H9 (cell line): ENCODE results near the gene SH3TC1. TPM values are rescaled to one million over a fixed set of nuclear protein-coding genes. Genes with fewer than 3 reads are reported as not detected.

Source experiments
- DNase-seq: peaks from one replicate; pipeline ENCODE4 v3.0.0-alpha.2; 2017
- H2AFZ ChIP-seq: one replicate; pipeline ENCODE4 v1.6.1; 2013; ENCODE audit warnings: mild to moderate bottlenecking, low read length, control low read depth, moderate library complexity
- H2AK5ac ChIP-seq: 2 replicates; pipeline ENCODE4 v1.6.1; 2013; ENCODE audit warnings: low read length, control low read depth, mixed read lengths; ENCODE audit not compliant: insufficient read length
- H2BK120ac ChIP-seq: one replicate; pipeline ENCODE4 v1.6.1; 2013; ENCODE audit warnings: low read depth, mild to moderate bottlenecking, low read length, control low read depth, inconsistent platforms; ENCODE audit not compliant: poor library complexity, severe bottlenecking
- H2BK12ac ChIP-seq: 2 replicates; pipeline ENCODE4 v1.6.1; 2013; ENCODE audit warnings: low read length, control low read depth, mixed read lengths, low read depth; ENCODE audit not compliant: insufficient read length
- H2BK15ac ChIP-seq: 2 replicates; pipeline ENCODE4 v1.6.1; 2013; ENCODE audit warnings: low read depth, low read length, control low read depth
- H2BK20ac ChIP-seq: one replicate; pipeline ENCODE4 v1.6.1; 2013; ENCODE audit warnings: low read depth, mild to moderate bottlenecking, low read length, control low read depth, inconsistent platforms; ENCODE audit not compliant: poor library complexity, severe bottlenecking
- H2BK5ac ChIP-seq: 2 replicates; pipeline ENCODE4 v1.6.1; 2013; ENCODE audit warnings: low read length, control low read depth, mixed read lengths; ENCODE audit not compliant: insufficient read length
- H3K14ac ChIP-seq: 2 replicates; pipeline ENCODE4 v1.6.1; 2013; ENCODE audit warnings: low read length, control low read depth; ENCODE audit not compliant: insufficient read depth
- H3K18ac ChIP-seq: 2 replicates; pipeline ENCODE4 v1.6.1; 2013; ENCODE audit warnings: low read depth, mild to moderate bottlenecking, mixed read lengths, low read length, control low read depth; ENCODE audit not compliant: insufficient read length
- H3K23ac ChIP-seq: 2 replicates; pipeline ENCODE4 v1.6.1; 2013; ENCODE audit warnings: low read length, control low read depth, mixed read lengths, low read depth; ENCODE audit not compliant: insufficient read length
- H3K23me2 ChIP-seq: 2 replicates; pipeline ENCODE4 v1.6.1; 2013; ENCODE audit warnings: low read depth, mild to moderate bottlenecking, mixed read lengths, low read length, control low read depth; ENCODE audit not compliant: insufficient read length, poor library complexity, severe bottlenecking
- H3K27ac ChIP-seq: 2 replicates; pipeline ENCODE4 v1.5.1; 2013; ENCODE audit warnings: low read length, control low read depth, mixed read lengths, low read depth; ENCODE audit not compliant: insufficient read length
- H3K27me3 ChIP-seq: 2 replicates; pipeline ENCODE4 v1.6.1; 2013; ENCODE audit warnings: low read length, control low read depth, inconsistent platforms; ENCODE audit not compliant: insufficient read depth
- H3K4ac ChIP-seq: 2 replicates; pipeline ENCODE4 v1.6.1; 2013; ENCODE audit warnings: low read depth, mild to moderate bottlenecking, control low read depth, inconsistent platforms, low read length, moderate library complexity
- H3K4me1 ChIP-seq: 2 replicates; pipeline ENCODE4 v1.6.1; 2013; ENCODE audit warnings: low read length, control low read depth, inconsistent platforms; ENCODE audit not compliant: insufficient read depth
- H3K4me2 ChIP-seq: 2 replicates; pipeline ENCODE4 v1.6.1; 2013; ENCODE audit warnings: low read length, control low read depth, mixed read lengths; ENCODE audit not compliant: insufficient read length, insufficient read depth
- H3K56ac ChIP-seq: 2 replicates; pipeline ENCODE4 v1.6.1; 2013; ENCODE audit warnings: low read depth, mild to moderate bottlenecking, mixed read lengths, low read length, control low read depth; ENCODE audit not compliant: insufficient read length
- H3K79me1 ChIP-seq: 2 replicates; pipeline ENCODE4 v1.6.1; 2013; ENCODE audit warnings: low read depth, mild to moderate bottlenecking, moderate library complexity, low read length, control low read depth, inconsistent platforms; ENCODE audit not compliant: insufficient read depth, poor library complexity, severe bottlenecking
- H3K79me2 ChIP-seq: 2 replicates; pipeline ENCODE4 v1.6.1; 2013; ENCODE audit warnings: low read length, control low read depth, inconsistent platforms; ENCODE audit not compliant: insufficient read depth
- H3K9ac ChIP-seq: 2 replicates; pipeline ENCODE4 v1.6.1; 2013; ENCODE audit warnings: low read length, control low read depth, mixed read lengths; ENCODE audit not compliant: insufficient read length; ENCODE audit errors: extremely low read depth
- H3K9me3 ChIP-seq: one replicate; pipeline ENCODE4 v1.6.1; 2013; ENCODE audit warnings: low read depth, low read length, inconsistent platforms; ENCODE audit not compliant: control insufficient read depth
- H3T11ph ChIP-seq: one replicate; pipeline ENCODE4 v1.6.1; 2013; ENCODE audit warnings: mild to moderate bottlenecking, low read length, control low read depth, inconsistent platforms
- H4K20me1 ChIP-seq: one replicate; pipeline ENCODE4 v1.6.1; 2013; ENCODE audit not compliant: control insufficient read depth, insufficient read length, insufficient read depth
- H4K5ac ChIP-seq: 2 replicates; pipeline ENCODE4 v1.6.1; 2013; ENCODE audit warnings: low read depth, mild to moderate bottlenecking, mixed read lengths, low read length, control low read depth; ENCODE audit not compliant: insufficient read length
- H4K8ac ChIP-seq: replicated peaks from 2 replicates; pipeline ENCODE4 v1.6.1; 2013; ENCODE audit warnings: low read length, control low read depth, mixed read lengths, low read depth; ENCODE audit not compliant: insufficient read length
- H4K91ac ChIP-seq: 2 replicates; pipeline ENCODE4 v1.6.1; 2013; ENCODE audit warnings: low read depth, mild to moderate bottlenecking, moderate library complexity, mixed read lengths, low read length, control low read depth; ENCODE audit not compliant: insufficient read length
- H3K27ac Mint-ChIP-seq, 3 experiments: 2 replicates in 2 of 3; 3 replicates in 1 of 3; pipeline ENCODE4 v1.8.0; 2020 to 2021; ENCODE audit warnings: mixed read lengths in 3 of 3, mild to moderate bottlenecking in 1 of 3, moderate library complexity in 1 of 3
- H3K27me3 Mint-ChIP-seq: 2 replicates; pipeline ENCODE4 v1.8.0; 2021; ENCODE audit warnings: low read depth, mild to moderate bottlenecking, moderate library complexity, mixed read lengths
- H3K36me3 Mint-ChIP-seq, 3 experiments: 2 replicates in 2 of 3; 3 replicates in 1 of 3; pipeline ENCODE4 v1.8.0; 2020 to 2021; ENCODE audit warnings: low read depth in 3 of 3, mixed read lengths in 3 of 3; ENCODE audit not compliant: insufficient read depth in 1 of 3
- H3K4me1 Mint-ChIP-seq, 2 experiments: 2 replicates each; pipeline ENCODE4 v1.8.0; 2020; ENCODE audit warnings: mixed read lengths in 2 of 2
- H3K4me3 Mint-ChIP-seq, 2 experiments: 2 replicates in 1 of 2; 3 replicates in 1 of 2; pipeline ENCODE4 v1.8.0; 2020 to 2021; ENCODE audit warnings: mild to moderate bottlenecking in 2 of 2, mixed read lengths in 2 of 2, moderate library complexity in 1 of 2
- H3K9me3 Mint-ChIP-seq, 2 experiments: 2 replicates in 1 of 2; 3 replicates in 1 of 2; pipeline ENCODE4 v1.8.0; 2020; ENCODE audit warnings: mild to moderate bottlenecking in 2 of 2, mixed read lengths in 2 of 2, moderate library complexity in 1 of 2
- WGBS: extraction: QIAGEN DNeasy Blood & Tissue Kit; methylation state at CpG from one replicate; pipeline ENCODE4 v1.1.7; 2013; ENCODE audit warnings: missing lambda C conversion rate, low lambda C conversion rate, mixed read lengths; ENCODE audit not compliant: insufficient read length; ENCODE audit errors: extremely low coverage; 5-methylcytosine and 5-hydroxymethylcytosine counted together
- total RNA-seq: library from RNA; stranded (reverse); gene quantifications from 2 replicates; pipeline ENCODE4 v1.2.1, GENCODE V29; 2021
- TF ChIP-seq, protein P1 (sequence below): fragments of 200-600 bp; sonication (generic); conservative IDR thresholded peaks from 3 replicates; pipeline ENCODE4 v1.8.0; 2021; ENCODE audit warnings: antibody characterized with exemption, mild to moderate bottlenecking

SH3TC1 gene
- total RNA-seq, 1 experiment from 2014 or later, result 0.74 TPM

DNA sequence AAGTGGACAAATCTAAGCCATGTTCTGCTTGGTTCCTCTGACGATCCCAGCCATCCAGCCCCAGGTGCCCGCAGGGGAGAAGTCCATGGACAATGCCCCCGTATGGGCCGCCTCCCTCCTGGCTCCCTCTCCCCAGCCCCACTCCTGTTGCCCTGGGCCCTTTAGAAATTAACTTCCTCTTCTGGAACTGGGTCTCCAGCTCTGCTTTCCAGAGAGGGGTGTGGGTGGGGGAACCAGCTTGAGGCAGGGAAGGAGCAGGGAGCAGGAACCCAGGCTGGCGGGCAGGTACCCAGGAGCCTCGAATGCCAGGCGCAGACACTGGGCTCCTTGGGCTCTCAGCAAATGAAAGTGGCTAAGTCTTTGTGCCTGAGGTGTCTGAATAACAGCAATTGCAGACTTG is 27.8 kb upstream of the SH3TC1 start:
- Histone ChIP-seq H2BK12ac (no peak overlapping the region), H3K14ac (no peak overlapping the region), H2AFZ (no peak overlapping the region), H2BK15ac (no peak overlapping the region), H2BK20ac (no peak overlapping the region), H3K56ac (no peak overlapping the region), H2BK5ac (no peak overlapping the region), H3K18ac (no peak overlapping the region), H3K9ac (no peak overlapping the region), H3K4me1 (no peaks in the 10 kb centered on the region), H3K27ac (no peak overlapping the region), H3K4ac (no peak overlapping the region), H3K4me2 (no peak overlapping the region), H4K8ac (no peak overlapping the region), H3K79me1 (no peaks in the 10 kb centered on the region), H3K27me3 (no peaks in the 10 kb centered on the region), H2AK5ac (no peak overlapping the region), H3K23ac (no peak overlapping the region), H4K5ac (no peak overlapping the region), H3T11ph (no peak overlapping the region), H4K91ac (no peak overlapping the region), H2BK120ac (no peak overlapping the region), H3K79me2 (no peaks in the 10 kb centered on the region), H3K23me2 (no peaks in the 10 kb centered on the region), H3K9me3 (peaks cover 5% of the 10 kb centered on the region), H4K20me1 (no peaks in the 10 kb centered on the region)
- TF ChIP-seq, protein P1, sequence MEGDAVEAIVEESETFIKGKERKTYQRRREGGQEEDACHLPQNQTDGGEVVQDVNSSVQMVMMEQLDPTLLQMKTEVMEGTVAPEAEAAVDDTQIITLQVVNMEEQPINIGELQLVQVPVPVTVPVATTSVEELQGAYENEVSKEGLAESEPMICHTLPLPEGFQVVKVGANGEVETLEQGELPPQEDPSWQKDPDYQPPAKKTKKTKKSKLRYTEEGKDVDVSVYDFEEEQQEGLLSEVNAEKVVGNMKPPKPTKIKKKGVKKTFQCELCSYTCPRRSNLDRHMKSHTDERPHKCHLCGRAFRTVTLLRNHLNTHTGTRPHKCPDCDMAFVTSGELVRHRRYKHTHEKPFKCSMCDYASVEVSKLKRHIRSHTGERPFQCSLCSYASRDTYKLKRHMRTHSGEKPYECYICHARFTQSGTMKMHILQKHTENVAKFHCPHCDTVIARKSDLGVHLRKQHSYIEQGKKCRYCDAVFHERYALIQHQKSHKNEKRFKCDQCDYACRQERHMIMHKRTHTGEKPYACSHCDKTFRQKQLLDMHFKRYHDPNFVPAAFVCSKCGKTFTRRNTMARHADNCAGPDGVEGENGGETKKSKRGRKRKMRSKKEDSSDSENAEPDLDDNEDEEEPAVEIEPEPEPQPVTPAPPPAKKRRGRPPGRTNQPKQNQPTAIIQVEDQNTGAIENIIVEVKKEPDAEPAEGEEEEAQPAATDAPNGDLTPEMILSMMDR, result no peak
- Mint-ChIP-seq H3K36me3 (peaks cover 0 to 5% (median 4%) of the 10 kb centered on the region in 3 experiments; a peak in 2 of 7 replicates), H3K4me3 (no peak overlapping the region), H3K9me3 (peaks cover 13 to 17% of the 10 kb centered on the region in 2 experiments), H3K27ac (no peak overlapping the region), H3K27me3 (peaks cover 18% of the 10 kb centered on the region), H3K4me1 (no peaks in the 10 kb centered on the region)
- DNase-seq, result no peak
- WGBS, result no CpG with 5 or more reads among the region's 7 CpGs
